GM10266 (cell line): Measurements from ENCODE around the gene RAB31.

Source experiments
- DNase-seq: peaks from one replicate; pipeline ENCODE4 v3.0.0; 2012; ENCODE audit errors: extremely low spot score
- TF ChIP-seq, protein P1 (sequence below): IDR thresholded peaks from 2 replicates; pipeline ENCODE4 v1.5.1; 2012; ENCODE audit warnings: mild to moderate bottlenecking, low read depth; ENCODE audit not compliant: control insufficient read depth, insufficient read depth; ENCODE audit errors: missing control alignments

The RAB31 gene

DNA sequence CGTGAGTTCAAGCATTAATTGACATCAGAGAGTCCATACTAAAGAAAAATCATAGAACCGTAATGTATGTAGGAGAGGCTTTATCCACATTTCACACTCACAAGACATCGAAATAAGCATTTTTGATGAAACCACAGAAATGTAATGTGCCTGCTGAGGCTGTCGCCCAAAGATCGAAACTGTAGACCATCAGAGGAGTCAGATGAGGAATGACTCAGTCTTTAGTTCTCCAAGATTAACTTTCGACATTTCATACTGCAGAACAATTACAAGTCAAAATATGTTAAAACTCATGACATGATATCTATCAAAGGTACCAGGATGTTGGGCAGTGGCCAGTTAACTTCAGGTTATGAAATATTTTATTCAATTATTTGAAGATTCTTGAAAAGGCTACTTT is 79.6 kb downstream of the RAB31 start:
- TF ChIP-seq, protein P1, sequence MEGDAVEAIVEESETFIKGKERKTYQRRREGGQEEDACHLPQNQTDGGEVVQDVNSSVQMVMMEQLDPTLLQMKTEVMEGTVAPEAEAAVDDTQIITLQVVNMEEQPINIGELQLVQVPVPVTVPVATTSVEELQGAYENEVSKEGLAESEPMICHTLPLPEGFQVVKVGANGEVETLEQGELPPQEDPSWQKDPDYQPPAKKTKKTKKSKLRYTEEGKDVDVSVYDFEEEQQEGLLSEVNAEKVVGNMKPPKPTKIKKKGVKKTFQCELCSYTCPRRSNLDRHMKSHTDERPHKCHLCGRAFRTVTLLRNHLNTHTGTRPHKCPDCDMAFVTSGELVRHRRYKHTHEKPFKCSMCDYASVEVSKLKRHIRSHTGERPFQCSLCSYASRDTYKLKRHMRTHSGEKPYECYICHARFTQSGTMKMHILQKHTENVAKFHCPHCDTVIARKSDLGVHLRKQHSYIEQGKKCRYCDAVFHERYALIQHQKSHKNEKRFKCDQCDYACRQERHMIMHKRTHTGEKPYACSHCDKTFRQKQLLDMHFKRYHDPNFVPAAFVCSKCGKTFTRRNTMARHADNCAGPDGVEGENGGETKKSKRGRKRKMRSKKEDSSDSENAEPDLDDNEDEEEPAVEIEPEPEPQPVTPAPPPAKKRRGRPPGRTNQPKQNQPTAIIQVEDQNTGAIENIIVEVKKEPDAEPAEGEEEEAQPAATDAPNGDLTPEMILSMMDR, result no peak
- DNase-seq, result no peak

DNA sequence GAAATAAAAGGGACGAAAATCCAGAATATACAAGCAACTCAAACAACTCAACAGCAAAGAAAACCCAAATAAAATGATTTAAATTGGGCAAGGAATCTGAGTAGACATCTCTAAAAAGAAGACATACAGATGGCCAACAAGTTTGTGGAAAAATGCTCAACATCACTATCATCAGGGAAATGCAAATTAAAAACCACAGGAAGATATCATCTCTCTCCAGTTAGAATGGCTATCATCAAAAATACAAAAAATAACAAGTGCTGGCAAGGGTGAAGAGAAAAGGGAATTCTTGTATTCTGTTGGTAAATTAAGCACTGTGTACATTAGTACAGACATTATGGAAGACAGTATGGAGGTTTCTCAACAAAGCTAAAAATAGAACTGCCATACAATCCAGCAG is 80.0 kb downstream of the RAB31 start:
- no peak for DNase-seq
- TF ChIP-seq, protein P1, result no peak

DNA sequence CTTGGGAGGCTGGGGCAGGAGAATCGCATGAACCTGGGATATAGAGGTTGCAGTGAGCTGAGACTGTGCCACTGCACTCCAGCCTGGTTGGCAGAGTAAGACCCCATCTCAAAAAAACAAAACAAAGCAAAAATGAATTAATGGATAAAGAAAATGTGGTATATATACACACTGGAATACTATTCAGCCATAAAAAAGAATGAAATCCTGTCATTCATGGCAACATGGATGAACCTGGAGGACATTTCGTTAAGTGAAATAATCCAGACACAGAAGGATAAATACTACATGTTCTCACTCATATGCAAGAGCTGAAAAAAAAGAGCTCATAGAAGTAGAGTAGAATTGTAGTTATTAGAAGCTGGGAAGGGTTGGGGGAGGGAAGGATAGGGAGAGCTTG is 80.8 kb downstream of the RAB31 start:
- TF ChIP-seq, protein P1, result no peak
- no peak for DNase-seq

DNA sequence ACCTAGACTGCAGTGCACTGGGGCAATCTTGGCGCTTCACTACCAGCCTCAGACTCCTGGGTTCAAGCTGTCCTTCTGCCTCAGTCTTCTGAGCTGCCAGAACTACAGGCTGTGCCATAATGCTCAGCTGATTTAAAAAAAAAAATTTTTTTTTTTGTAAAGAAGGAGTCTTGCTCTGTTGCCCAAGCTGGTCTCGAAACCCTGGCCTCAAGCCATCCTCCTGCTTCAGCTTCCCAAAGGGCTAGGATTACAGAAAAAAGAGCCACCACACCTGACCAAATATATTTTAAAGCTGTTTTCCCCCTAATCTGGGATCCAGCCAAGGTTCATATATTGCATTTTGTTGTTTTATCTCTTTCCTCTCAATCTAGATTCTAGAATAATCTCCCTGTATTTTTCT is 82.2 kb downstream of the RAB31 start:
- TF ChIP-seq, protein P1, result no peak
- no peak for DNase-seq

- no peak for DNase-seq
- TF ChIP-seq, protein P1, result no peak
Measured at GRCh38 chr18:9791991-9792390, 83.9 kb downstream of the RAB31 start.

GRCh38 chr18:9792565-9793245 is 84.6 kb downstream of the RAB31 start:
- DNase-seq, result peak; percentile 17
- TF ChIP-seq, protein P1, result peak; percentile 50

DNA sequence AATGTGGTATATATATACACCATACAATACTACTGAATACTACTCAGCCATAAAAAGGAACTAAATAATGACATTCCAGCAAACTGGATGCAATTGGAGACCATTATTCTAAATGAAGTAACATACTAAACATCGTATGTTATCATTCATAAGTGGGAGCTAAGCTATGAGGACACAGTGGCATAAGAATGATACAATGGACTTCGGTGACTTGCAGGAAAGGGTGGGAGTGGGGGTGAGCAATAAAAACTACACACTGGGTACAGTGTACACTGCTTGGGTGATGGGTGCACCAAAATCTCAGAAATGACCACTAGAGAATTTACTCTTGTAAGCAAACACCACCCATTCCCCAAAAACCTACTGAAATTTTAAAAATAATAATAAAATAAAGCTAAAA is 87.9 kb downstream of the RAB31 start:
- TF ChIP-seq, protein P1, result no peak
- DNase-seq, result no peak
